ENCODE data around the gene SORL1.
A peak's percentile ranks its signal among the peaks of the same experiment; 100 is the strongest.

SORL1 gene

DNA sequence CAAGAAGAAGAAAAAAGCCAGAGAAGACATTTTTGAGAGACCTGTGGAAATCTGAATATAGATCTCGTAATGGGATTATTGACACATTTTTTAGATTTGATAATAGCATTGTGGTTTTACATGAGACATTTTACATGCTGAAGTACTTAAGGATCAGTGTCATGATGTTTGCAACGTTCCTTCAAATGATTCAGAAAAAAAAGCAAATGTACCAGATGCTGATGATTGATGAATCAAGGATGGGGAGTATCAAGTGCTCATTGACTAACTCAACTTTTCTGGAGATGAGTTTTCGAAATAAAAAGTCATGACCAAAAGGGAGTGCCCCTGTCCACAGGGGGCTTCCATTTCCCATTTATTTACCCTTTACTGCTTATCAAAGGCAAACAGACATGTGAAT, 207.7 kb downstream of the SORL1 start:
- no peak for DNase-seq (ENCODE audit: low read depth)

DNA sequence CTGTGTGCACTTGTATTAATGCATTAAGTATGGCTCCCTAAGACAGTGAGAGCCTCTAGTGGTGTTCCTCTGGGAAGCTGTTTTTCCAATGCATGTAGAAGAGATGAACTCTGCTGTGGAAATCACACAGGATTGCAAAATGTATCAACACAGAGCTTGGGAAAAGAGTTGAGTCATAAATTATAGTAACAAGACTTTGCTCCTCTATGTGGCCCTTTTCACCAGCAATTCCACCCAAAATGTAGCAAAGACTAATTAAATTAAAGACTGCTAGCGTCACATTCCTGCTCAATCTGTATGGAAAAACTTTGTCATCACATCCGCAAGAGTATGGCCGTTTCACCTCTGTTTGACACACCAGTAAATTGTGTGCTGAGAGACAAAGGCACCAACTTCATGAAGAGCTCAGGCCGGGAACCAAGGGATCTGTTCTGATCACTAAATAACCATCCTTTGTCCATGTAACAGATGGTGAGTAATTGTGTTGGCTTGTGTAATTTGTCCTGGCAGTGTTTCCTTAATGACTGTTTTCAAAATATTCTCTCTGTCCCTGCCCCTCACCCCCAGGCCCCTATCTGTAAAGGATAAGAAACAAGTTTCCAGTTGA, 209.9 kb downstream of the SORL1 start:
- DNase-seq (ENCODE audit: low read depth) = peak; percentile 89

DNA sequence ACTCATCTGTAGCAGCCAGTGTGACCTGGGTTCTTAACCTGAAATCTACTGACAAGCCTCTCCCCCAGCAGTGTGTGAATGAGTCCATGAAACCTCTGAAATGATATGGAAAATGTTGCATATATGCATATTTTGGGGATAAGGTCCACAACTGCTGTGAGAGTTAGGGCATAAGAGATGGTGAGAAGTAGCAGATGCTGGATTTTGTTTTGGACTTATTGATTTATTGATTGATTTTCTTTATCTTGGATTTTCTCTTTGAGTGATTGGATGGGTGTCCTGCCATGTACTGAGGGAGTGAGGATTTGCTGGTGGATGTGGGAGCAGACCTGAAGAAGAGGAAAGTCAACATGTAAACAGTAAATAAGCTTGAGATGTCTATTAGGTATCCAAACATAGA, 212.0 kb downstream of the SORL1 start:
- no peak for DNase-seq (ENCODE audit: low read depth)

DNA sequence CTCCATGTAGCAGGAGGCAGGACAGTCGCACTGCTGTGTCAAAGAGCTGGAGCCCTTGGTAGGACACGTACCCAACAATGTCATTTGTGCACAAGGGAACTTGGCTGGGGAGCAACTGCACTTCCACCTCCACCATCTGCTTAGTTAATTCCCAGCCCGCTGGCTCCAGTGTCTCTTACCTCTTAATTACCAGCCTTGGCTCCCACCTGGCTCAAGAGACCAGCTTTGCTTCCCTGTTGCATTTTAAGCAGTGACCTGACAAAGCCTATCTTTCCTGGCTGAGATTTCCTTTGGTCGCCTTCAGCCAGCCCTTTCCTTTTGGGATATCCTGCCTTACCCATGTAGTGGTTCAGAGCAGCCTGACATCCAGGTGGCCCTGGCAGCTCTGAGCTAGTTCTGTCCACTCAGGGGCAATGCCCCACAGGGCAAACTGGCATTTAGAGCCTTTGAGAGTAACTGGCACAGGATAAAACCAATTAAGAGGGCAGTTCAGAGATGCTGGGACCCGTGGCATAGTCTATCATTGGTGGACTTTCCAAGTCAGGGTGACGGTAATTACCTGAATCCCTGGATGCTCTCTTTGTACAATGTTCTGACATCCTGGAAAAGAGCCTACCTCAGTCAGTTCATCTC, 213.2 kb downstream of the SORL1 start:
- DNase-seq (ENCODE audit: low read depth) = no peak

DNA sequence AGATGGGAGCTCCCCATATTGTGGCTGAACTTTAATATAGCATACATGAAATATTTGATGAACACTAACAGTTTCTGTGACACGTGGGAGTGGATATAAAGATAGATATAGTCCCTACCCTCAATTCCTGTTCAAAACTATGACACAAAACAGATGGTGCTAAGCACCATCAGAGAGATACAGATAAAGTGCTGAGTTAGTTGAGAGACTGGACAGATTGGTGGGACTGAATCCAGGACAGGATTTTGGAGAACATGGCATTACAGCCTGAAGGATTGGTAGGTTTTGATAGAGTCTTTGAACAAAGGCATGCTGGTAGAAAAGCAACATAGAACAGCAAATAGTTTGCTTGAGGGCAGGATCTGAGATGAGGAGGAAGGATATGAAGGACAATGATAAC, 215.7 kb downstream of the SORL1 start:
- no peak for DNase-seq (ENCODE audit: low read depth)

DNA sequence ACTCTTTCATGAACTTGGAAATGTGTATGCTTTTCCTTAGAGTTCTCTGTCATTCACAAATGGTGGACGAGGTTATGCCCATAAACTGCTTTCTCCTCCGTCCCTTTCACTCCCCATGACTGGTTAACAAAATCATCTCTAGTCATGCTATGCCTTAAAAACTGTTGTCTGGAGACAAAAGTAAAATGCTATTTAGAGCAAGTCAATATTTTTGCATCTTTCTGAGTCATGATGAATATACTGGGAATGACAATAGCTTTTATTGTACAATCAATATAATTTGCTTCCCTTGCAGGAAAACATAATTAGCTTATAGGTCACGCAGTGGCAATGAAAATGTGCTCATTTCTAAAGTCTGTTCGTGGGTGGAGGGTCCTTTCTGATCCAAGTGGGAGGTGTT, 217.3 kb downstream of the SORL1 start:
- DNase-seq (ENCODE audit: low read depth) = no peak

DNA sequence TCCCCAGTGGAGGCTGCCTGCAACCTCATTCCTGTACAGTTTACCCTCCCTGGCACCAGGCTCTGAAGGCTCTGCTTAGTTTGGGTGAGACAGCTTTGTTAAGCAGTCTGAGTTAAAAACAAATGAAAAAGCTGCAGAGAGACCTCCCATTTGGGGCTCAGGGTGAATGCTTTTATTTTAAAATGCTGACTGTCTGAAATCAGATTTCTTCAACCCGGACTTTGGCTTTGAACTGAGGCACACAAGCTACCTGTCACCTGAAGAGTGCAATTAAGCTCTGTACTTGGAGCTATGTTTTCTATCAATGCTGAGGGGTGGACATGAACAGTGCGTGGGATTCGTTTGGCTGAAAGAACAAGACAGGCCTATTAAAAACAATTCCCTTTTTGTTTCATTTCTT, 218.2 kb downstream of the SORL1 start:
- no peak for DNase-seq (ENCODE audit: low read depth)

DNA sequence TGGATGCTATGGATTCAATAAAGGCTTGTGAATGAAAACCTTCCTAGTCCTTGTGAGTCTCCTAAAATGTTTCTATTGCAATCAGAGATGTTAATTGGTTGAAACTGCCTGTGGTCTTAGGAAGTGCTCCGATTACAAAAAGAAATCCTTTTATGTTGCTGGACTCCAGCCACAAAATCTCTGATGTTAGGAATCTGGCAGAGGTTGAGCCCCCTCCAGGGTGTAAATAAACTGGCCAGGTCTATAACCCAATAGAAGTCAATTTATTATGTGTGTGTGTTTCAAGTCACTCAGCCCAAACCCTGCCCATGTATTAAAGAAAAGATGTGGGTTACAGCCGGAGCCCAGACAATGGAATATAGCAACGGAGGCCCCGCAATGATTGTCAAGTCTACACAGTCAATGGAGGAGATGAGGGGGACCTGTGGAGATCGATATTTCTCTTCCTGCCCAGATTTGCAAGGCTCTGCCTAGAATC, 218.7 kb downstream of the SORL1 start:
- no peak for DNase-seq (ENCODE audit: low read depth)

DNA sequence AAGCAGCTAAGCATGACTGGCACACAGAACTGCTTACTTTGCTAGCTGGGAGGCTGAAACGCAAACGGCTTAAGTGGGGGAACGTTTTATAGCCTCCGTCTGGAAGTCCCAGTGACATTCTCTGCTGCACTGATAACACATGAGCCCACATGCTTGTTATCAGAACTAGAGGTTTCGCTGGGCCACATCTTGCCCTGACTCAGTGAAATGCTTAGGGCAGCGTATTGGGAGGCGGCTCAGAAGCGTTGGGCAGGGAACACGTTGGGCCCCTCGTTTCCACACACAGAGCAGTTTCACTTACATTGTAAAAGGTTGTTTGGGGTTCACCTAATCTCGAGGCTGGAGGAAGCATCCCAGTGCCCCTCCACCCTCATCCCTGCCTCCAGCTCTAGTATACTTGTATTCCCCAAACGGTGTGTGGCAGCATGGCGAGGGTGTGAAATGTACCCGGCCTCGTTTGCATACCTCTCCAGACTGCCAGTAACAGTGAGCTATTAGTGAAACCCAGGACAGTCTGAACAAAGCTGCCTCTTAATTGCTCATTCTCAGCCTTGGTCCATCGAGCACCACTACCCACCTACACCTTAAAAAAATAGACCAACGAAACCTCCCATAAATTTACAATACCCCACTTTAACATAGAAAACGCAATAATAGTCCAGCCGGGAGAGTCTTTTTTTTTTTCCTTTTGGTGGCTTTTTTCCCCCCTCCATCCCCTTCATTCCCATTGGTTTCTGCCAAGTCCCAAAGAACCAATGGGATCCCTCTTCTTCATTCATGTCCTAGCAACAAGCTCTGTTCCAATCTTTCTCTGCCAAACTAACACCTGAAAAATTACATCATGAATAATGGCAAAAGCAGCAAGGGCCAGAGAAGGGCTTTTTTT, 219.4 kb downstream of the SORL1 start:
- DNase-seq (ENCODE audit: low read depth) = no peak

DNA sequence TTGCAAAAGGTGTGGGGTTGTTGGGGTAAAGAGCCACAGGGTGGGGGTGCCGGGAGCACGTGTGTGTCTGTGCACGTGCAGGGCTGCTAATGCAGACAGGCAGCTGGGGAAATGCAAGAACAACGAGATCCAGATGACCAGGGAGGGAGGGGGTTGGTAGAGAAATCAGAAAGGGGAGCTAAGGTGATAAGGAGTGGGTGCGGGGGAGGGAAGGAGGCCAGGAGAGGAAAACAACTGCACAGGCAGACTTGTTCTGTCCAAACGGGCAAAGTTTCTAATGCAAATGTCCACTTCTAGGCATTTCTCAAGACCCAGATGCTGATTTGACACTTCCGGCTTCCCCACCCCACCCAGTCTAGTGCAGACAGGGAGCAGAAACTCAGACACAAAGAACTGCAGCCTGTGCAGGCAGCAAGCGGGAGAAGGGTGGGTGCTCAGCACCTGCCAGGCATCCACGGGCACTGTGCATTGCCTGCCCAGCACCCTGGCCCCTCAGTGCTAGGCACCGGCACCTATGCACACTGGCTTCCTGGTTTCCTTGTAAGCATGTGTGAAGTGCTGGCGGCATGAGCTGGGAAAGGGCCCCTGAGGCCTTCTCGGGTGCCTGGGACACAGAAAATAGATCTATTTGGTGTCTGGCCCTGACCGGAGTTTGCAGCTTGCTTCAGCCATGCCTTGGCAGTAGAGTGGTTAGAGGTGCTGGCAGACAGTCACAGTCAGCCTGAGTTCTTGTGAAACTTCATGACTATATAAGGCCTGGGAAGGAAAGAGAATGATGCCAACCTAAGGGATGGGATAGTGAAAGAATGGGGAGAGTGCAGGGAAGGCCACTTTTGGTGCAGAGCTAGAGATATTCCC, 220.7 kb downstream of the SORL1 start:
- no peak for DNase-seq (ENCODE audit: low read depth)

DNA sequence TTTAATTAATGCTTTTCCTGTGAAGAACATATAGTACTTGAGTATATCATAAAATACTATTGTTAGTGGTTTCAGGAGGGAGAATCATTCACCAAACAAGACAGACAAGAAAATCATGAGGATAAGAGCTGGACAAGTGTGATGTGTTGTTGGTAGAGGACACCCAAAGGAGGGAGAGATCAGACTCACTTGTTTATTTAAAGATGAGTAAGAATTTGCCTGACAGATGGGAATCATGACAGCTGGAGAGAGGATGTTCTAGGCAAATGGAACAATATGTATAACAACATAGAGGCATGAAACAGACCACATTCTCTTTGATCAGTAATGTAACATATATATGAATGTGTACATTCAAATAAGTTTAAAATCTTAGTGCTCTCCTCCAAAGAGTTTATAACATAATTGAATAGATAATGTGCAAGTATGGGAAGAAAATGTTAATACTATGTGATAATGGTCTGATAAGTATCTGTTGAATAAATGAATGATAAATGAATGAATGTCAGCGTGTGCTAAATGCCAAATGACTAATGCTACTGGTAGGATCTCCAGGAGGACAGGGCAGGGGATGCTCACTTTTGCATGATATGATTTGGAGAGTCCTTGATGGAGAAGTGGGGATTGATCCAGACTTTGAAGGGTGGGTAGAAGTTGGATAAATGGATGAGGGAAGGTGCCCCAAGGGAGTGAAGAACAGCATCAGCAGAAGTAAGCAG, 229.6 kb downstream of the SORL1 start:
- no peak for DNase-seq (ENCODE audit: low read depth)

Measured in stromal cell of bone marrow (primary cell).